PFSK-1 (cell line): Measurements from ENCODE around the gene EPHA4.

Source experiments
- POLR2AphosphoS5 ChIP-seq: IDR thresholded peaks from 2 replicates; pipeline ENCODE4 v1.6.1; 2012; ENCODE audit warnings: low read depth, mild to moderate bottlenecking, control low read depth, low read length, moderate library complexity
- SIN3A ChIP-seq: IDR thresholded peaks from 2 replicates; pipeline ENCODE4 v1.6.1; 2012; ENCODE audit warnings: mild to moderate bottlenecking, low read length, moderate library complexity, borderline replicate concordance; ENCODE audit not compliant: insufficient read depth
- TAF1 ChIP-seq: IDR thresholded peaks from 2 replicates; pipeline ENCODE4 v1.6.1; 2012; ENCODE audit warnings: low read length, control low read depth, borderline replicate concordance; ENCODE audit not compliant: insufficient read depth

GRCh38 chr2:221589696-221590095 is 17.6 kb upstream of the EPHA4 start:
- TF ChIP-seq SIN3A, result no peak
- no peak for TF ChIP-seq TAF1
- TF ChIP-seq POLR2AphosphoS5, result no peak
